Lung microvascular endothelial cell (primary cell): Measurements from ENCODE around the gene PIK3R5. TPM values are rescaled to one million over a fixed set of nuclear protein-coding genes. Genes with fewer than 3 reads are reported as not detected.
A peak's percentile ranks its signal among the peaks of the same experiment; 100 is the strongest.
"Not testable (repeated sequence)": the region's sequence is repeated elsewhere in the genome, so short reads cannot be mapped to it uniquely, and the experiment has no call there.

Source experiments
- DNase-seq, 2 donors: peaks; one replicate each; pipeline versions ENCODE4 v3.0.0 to v3.0.0-alpha.2; 2010; ENCODE audit warnings: low read depth in 2 of 2
- total RNA-seq: library from RNA; depleted of rRNA; stranded (reverse); fragments of >200 nt; gene quantifications from 2 replicates; pipeline ENCODE4 v1.2.1, GENCODE V29; 2014

Gene PIK3R5
- total RNA-seq, 1 donor from 2014 or later, result not detected

- no peak for DNase-seq
Observed at GRCh38 chr17:8859027-8859803, 106.3 kb downstream of the PIK3R5 start.

GRCh38 chr17:8857919-8858318 lies 107.6 kb downstream of the PIK3R5 start:
- DNase-seq, result no peak

- DNase-seq, result no peak
Observed at GRCh38 chr17:8856869-8857575, 108.5 kb downstream of the PIK3R5 start.

GRCh38 chr17:8856205-8856603 lies 109.3 kb downstream of the PIK3R5 start:
- DNase-seq, result not testable (repeated sequence)

- DNase-seq, result no peak
Observed at GRCh38 chr17:8855477-8856204, 109.9 kb downstream of the PIK3R5 start.

- no peak for DNase-seq
Observed at GRCh38 chr17:8851600-8851999, 113.9 kb downstream of the PIK3R5 start.

GRCh38 chr17:8849311-8850041 lies 116.0 kb downstream of the PIK3R5 start:
- DNase-seq, result no peak

GRCh38 chr17:8847891-8848290 lies 117.6 kb downstream of the PIK3R5 start:
- DNase-seq, result no peak

- DNase-seq, result peak; percentile 34 to 47
Observed at GRCh38 chr17:8846768-8847211, 118.7 kb downstream of the PIK3R5 start.

GRCh38 chr17:8844229-8845218 lies 121.0 kb downstream of the PIK3R5 start:
- no peak for DNase-seq

GRCh38 chr17:8843344-8843743 lies 122.2 kb downstream of the PIK3R5 start:
- no peak for DNase-seq

- DNase-seq, result no peak
Observed at GRCh38 chr17:8841844-8842243, 123.7 kb downstream of the PIK3R5 start.

- DNase-seq, result no peak
Observed at GRCh38 chr17:8839410-8839935, 126.0 kb downstream of the PIK3R5 start.

GRCh38 chr17:8838551-8839095 lies 126.9 kb downstream of the PIK3R5 start:
- no peak for DNase-seq

- peak in 1 of 2 donors; percentile 84 for DNase-seq
Observed at GRCh38 chr17:8837563-8838075, 127.9 kb downstream of the PIK3R5 start.

GRCh38 chr17:8836821-8837562 lies 128.5 kb downstream of the PIK3R5 start:
- DNase-seq, result no peak

- no peak for DNase-seq
Observed at GRCh38 chr17:8835631-8836364, 129.7 kb downstream of the PIK3R5 start.

GRCh38 chr17:8835106-8835505 lies 130.4 kb downstream of the PIK3R5 start:
- no peak for DNase-seq
